Urothelium cell line (cell line): ENCODE measurements around the gene PDXP.

ENCODE experiments used
- DNase-seq: peaks from one replicate; pipeline ENCODE4 v3.0.0; 2011; ENCODE audit warnings: low spot score, mixed read lengths
- FAIRE-seq: peaks from 2 replicates; lab custom pipeline; 2011; peaks lifted over from hg19 to GRCh38; lab: Jason Lieb, UNC

The PDXP gene

GRCh38 chr22:37627545-37627944 lies 31.0 kb upstream of the PDXP start:
- FAIRE-seq: no peak

GRCh38 chr22:37628830-37629229 lies 29.7 kb upstream of the PDXP start:
- DNase-seq (no peak), FAIRE-seq (no peak)

More at GRCh38 chr22:37627545-37627944, 31.0 kb upstream of the PDXP start:
- no peak for DNase-seq

GRCh38 chr22:37629928-37630327 lies 28.6 kb upstream of the PDXP start:
- FAIRE-seq: no peak
- DNase-seq: no peak

GRCh38 chr22:37630839-37631435 lies 27.6 kb upstream of the PDXP start:
- DNase-seq: no peak
- no peak for FAIRE-seq

- DNase-seq (no peak), FAIRE-seq (no peak)
Measured at GRCh38 chr22:37631448-37632173, 26.9 kb upstream of the PDXP start.

GRCh38 chr22:37632174-37633088 lies 26.1 kb upstream of the PDXP start:
- FAIRE-seq (peak; percentile 48), DNase-seq (no peak)

GRCh38 chr22:37633089-37633624 lies 25.4 kb upstream of the PDXP start:
- FAIRE-seq: no peak

GRCh38 chr22:37633625-37634416 lies 24.7 kb upstream of the PDXP start:
- FAIRE-seq (peak; percentile 59), DNase-seq (peak; percentile 77)

More at GRCh38 chr22:37633089-37633624, 25.4 kb upstream of the PDXP start:
- DNase-seq: no peak

GRCh38 chr22:37634417-37634924 lies 24.1 kb upstream of the PDXP start:
- FAIRE-seq: no peak
- no peak for DNase-seq

- FAIRE-seq: no peak
- no peak for DNase-seq
Measured at GRCh38 chr22:37635157-37635556, 23.4 kb upstream of the PDXP start.

- DNase-seq (no peak), FAIRE-seq (no peak)
Measured at GRCh38 chr22:37636186-37636948, 22.2 kb upstream of the PDXP start.

- no peak for FAIRE-seq
- no peak for DNase-seq
Measured at GRCh38 chr22:37636949-37637273, 21.6 kb upstream of the PDXP start.

- DNase-seq: no peak
- FAIRE-seq: no peak
Measured at GRCh38 chr22:37638391-37639069, 20.0 kb upstream of the PDXP start.

- peak; percentile 69 for DNase-seq
- no peak for FAIRE-seq
Measured at GRCh38 chr22:37639070-37639760, 19.3 kb upstream of the PDXP start, which contains the start of gene SH3BP1. Gene SH3BP1 (plus strand): TSS chr22:37639669. CDS start chr22:37639788, 119 bp downstream.

GRCh38 chr22:37639771-37640590 lies 18.5 kb upstream of the PDXP start:
- no peak for FAIRE-seq

GRCh38 chr22:37640591-37641560 lies 17.6 kb upstream of the PDXP start:
- DNase-seq (no peak), FAIRE-seq (no peak)

More at GRCh38 chr22:37639771-37640590, 18.5 kb upstream of the PDXP start:
- DNase-seq: no peak
